OCI-LY3 (cell line): ENCODE data around the gene GAL3ST3.

Experiments
- H2AFZ ChIP-seq: fragments of 200-600, 300-600 bp; shearing (Covaris generic); 2 replicates; pipeline ENCODE4 v1.6.0; 2014; ENCODE audit warnings: antibody characterized with exemption, low read depth, low read length
- H3K27ac ChIP-seq: fragments of 200-600, 300-600 bp; sonication (generic); 2 replicates; pipeline ENCODE4 v1.5.1; 2014; ENCODE audit warnings: mild to moderate bottlenecking, low read length, moderate library complexity, mixed read lengths
- H3K27me3 ChIP-seq: fragments of 200-600, 300-600 bp; sonication (generic); 2 replicates; pipeline ENCODE4 v1.6.1; 2014; ENCODE audit warnings: low read depth, low read length, mixed read lengths
- H3K36me3 ChIP-seq: fragments of 200-600, 300-600 bp; sonication (generic); replicated peaks from 2 replicates; pipeline ENCODE3; 2014; ENCODE audit warnings: low read depth, low read length, mixed read lengths
- H3K4me1 ChIP-seq: fragments of 300-600, 200-600 bp; sonication (generic); 2 replicates; pipeline ENCODE4 v1.6.1; 2014; ENCODE audit warnings: low read length, mixed read lengths
- H3K4me2 ChIP-seq: fragments of 200-600, 300-600 bp; sonication (generic); 2 replicates; pipeline ENCODE4 v1.6.1; 2014; ENCODE audit warnings: low read length, mixed read lengths
- H3K4me3 ChIP-seq: fragments of 300-600, 200-600 bp; sonication (generic); 2 replicates; pipeline ENCODE4 v1.5.1; 2014; ENCODE audit warnings: antibody characterized with exemption, mild to moderate bottlenecking, low read length, moderate library complexity
- H3K79me2 ChIP-seq: fragments of 300-600, 200-600 bp; shearing (Covaris generic); 2 replicates; pipeline ENCODE4 v1.6.1; 2014; ENCODE audit warnings: mild to moderate bottlenecking, low read length, mixed read lengths
- H3K9ac ChIP-seq: fragments of 300-600, 200-600 bp; shearing (Covaris generic); 2 replicates; pipeline ENCODE4 v1.6.0; 2014; ENCODE audit warnings: mild to moderate bottlenecking, low read length, moderate library complexity
- H3K9me3 ChIP-seq: fragments of 200-600, 300-600 bp; shearing (Covaris generic); 2 replicates; pipeline ENCODE4 v1.6.1; 2014; ENCODE audit warnings: low read length, mixed read lengths; ENCODE audit not compliant: insufficient read depth
- H4K20me1 ChIP-seq: fragments of 200-600, 300-600 bp; sonication (generic); 2 replicates; pipeline ENCODE4 v1.6.1; 2016; ENCODE audit warnings: low read length, mixed read lengths; ENCODE audit not compliant: insufficient read depth
- EZH2phosphoT487 ChIP-seq: fragments of 200-600 bp; shearing (Covaris generic); IDR thresholded peaks from 2 replicates; pipeline ENCODE4 v1.6.1; 2018; ENCODE audit warnings: antibody characterized with exemption, mixed run types, low read depth
- TF ChIP-seq, protein P1 (sequence below): fragments of 200-600, 300-600 bp; sonication (generic); IDR thresholded peaks from 2 replicates; pipeline ENCODE4 v1.5.1; 2014; ENCODE audit warnings: antibody characterized with exemption, low read length, low read depth

The GAL3ST3 gene

DNA sequence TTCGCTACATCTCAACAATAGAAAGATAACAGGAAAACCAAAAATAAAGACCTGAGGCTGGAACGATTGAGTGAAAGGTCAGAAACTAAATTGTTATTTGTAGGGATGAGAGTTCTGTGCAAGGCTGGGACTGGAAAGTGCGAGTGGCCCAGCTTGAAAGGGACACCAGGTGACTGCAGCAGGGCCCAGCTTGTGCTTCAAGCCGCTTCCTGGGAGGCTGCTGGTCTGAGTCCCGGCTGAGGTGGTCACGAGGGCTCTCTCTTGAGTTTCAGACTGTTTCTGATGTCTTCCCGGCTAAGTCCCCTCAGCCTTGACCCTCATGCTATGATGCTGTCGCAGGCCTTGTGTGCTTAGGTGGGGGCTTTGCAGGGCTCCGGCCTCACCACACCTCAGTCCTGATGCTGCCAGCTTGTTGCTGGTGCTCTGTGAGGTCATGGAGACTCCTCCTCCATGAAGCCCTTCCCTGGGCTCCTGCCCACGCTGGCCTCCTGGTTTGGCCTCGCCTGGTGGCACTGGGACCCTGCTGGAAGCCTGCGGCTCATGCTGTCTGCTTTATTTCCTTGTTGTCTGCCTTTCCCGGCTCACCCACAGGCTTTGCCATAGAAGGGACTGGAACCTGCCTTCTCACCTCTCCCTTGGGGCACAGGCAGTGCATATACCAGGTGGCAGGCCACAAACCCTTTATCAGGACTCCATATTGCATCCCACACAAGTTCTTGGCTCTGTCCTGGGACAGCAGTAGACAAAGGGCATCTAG lies 42.6 kb downstream of the GAL3ST3 start:
- no peak overlapping the region for H3K27ac ChIP-seq
- H3K4me3 ChIP-seq, result no peak overlapping the region
- H3K36me3 ChIP-seq, result peaks cover 19% of the 10 kb centered on the region
- H3K27me3 ChIP-seq, result no peaks in the 10 kb centered on the region
- H3K79me2 ChIP-seq, result peaks cover 26% of the 10 kb centered on the region
- TF ChIP-seq, protein P1, sequence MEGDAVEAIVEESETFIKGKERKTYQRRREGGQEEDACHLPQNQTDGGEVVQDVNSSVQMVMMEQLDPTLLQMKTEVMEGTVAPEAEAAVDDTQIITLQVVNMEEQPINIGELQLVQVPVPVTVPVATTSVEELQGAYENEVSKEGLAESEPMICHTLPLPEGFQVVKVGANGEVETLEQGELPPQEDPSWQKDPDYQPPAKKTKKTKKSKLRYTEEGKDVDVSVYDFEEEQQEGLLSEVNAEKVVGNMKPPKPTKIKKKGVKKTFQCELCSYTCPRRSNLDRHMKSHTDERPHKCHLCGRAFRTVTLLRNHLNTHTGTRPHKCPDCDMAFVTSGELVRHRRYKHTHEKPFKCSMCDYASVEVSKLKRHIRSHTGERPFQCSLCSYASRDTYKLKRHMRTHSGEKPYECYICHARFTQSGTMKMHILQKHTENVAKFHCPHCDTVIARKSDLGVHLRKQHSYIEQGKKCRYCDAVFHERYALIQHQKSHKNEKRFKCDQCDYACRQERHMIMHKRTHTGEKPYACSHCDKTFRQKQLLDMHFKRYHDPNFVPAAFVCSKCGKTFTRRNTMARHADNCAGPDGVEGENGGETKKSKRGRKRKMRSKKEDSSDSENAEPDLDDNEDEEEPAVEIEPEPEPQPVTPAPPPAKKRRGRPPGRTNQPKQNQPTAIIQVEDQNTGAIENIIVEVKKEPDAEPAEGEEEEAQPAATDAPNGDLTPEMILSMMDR, result no peak
- TF ChIP-seq EZH2phosphoT487, result no peak
- H3K9ac ChIP-seq, result no peak overlapping the region
- H3K4me2 ChIP-seq, result no peak overlapping the region
- H3K4me1 ChIP-seq, result peaks cover 6% of the 10 kb centered on the region
- no peaks in the 10 kb centered on the region for H3K9me3 ChIP-seq
- H4K20me1 ChIP-seq, result no peaks in the 10 kb centered on the region
- no peak overlapping the region for H2AFZ ChIP-seq

DNA sequence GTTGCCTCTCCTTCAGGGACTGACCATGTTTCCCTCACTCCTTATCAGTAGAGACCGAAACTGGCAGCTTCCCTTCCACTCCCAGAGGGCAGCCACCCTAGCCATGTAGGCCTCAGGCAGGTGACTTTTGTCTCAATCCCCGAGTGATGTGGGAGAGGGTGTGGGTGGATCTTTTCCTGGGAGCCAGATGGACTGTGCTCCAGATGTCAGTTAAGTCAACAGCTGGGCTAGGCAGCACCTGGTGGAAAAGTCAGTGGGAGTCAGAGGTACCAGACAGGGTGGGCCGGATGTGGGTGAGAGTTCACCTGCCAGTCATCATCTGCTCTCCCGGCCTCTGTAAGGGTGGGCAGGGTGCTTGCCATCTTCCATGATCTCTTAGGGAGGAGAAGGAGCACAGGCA lies 44.8 kb downstream of the GAL3ST3 start:
- no peak overlapping the region for H3K4me2 ChIP-seq
- TF ChIP-seq, protein P1, result no peak
- peaks cover 45% of the 10 kb centered on the region for H3K79me2 ChIP-seq

DNA sequence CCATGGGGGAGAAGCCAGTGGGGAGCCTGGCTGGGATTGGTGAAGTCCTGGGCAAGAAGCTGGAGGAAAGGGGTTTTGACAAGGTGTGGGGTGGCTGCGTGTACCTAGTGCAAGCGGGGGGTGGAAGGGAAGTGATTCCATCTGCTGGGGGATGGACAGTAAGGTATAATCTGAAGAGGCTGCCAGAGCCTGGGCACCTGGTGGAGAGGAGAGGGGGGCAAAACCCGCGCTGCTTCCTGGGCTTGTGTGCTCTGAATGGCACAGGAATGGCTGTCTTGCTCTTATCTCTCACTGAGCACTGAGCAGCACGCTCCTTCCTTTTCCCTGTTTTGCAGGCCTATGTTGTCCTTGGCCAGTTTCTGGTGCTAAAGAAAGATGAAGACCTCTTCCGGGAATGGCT lies 45.7 kb downstream of the GAL3ST3 start:
- H3K79me2 ChIP-seq, result peaks cover 47% of the 10 kb centered on the region
- H3K36me3 ChIP-seq, result peaks cover 41% of the 10 kb centered on the region
- H3K27ac ChIP-seq, result peak overlapping the region; percentile 86; the same call in 1 of the 2 replicates
- no peaks in the 10 kb centered on the region for H4K20me1 ChIP-seq
- peak overlapping the region; percentile 89 for H3K9ac ChIP-seq
- no peak overlapping the region for H2AFZ ChIP-seq
- TF ChIP-seq, protein P1, result no peak
- no peak for TF ChIP-seq EZH2phosphoT487
- H3K27me3 ChIP-seq, result no peaks in the 10 kb centered on the region
- H3K4me2 ChIP-seq, result peak overlapping the region; percentile 84
- peaks cover 9% of the 10 kb centered on the region for H3K4me1 ChIP-seq
- peak overlapping the region; percentile 92 for H3K4me3 ChIP-seq
- no peaks in the 10 kb centered on the region for H3K9me3 ChIP-seq

More for the DNA sequence above, 44.8 kb downstream of the GAL3ST3 start:
- Histone ChIP-seq H3K36me3 (peaks cover 32% of the 10 kb centered on the region), H3K4me1 (peaks cover 9% of the 10 kb centered on the region), H2AFZ (no peak overlapping the region), H4K20me1 (no peaks in the 10 kb centered on the region), H3K27me3 (no peaks in the 10 kb centered on the region), H3K4me3 (no peak overlapping the region), H3K9me3 (no peaks in the 10 kb centered on the region), H3K9ac (no peak overlapping the region), H3K27ac (no peak overlapping the region)

DNA sequence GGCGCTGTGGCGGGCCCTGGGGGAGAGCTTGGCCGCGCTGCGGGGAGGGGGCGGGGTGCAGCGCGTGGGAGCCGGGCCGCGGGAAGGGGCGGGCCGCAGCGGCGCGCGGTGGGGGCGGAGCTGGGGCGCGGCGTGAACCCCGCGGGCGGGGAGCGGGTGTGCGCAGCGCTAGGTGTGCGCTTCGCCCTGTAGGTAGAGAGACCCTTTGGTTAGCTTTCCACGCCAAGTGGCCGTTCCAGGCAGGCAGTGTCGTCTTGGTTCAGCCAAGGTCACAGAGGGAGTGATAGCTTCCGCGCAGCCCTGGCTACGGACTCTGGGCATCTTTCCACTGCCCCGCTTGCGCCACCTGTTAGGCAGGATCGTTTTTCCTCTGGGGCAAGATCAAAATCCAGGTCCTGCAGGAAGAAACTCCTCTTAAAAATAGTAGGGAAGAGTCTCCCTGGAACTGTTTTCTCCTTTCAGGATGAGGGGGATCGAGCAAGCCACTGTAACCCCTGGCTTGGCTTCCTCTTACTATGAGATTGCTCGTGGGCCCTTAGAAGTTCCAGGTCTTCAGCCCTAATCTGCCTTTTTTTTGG lies 46.2 kb downstream of the GAL3ST3 start:
- Histone ChIP-seq H2AFZ (peak overlapping the region; percentile 71), H3K27me3 (no peaks in the 10 kb centered on the region), H3K79me2 (peaks cover 47% of the 10 kb centered on the region), H3K9me3 (no peaks in the 10 kb centered on the region), H4K20me1 (no peaks in the 10 kb centered on the region), H3K27ac (peak overlapping the region; percentile 86), H3K4me3 (peak overlapping the region; percentile 92), H3K4me1 (peaks cover 9% of the 10 kb centered on the region), H3K36me3 (peaks cover 46% of the 10 kb centered on the region), H3K4me2 (peak overlapping the region; percentile 84), H3K9ac (peak overlapping the region; percentile 89)
- TF ChIP-seq, protein P1, result peak; percentile 15; the same call in 1 of the 2 replicates
- no peak for TF ChIP-seq EZH2phosphoT487
